GM21526 (cell line): ENCODE results near the gene CREB3L4.
"Not testable (repeated sequence)": the region's sequence is repeated elsewhere in the genome, so short reads cannot be mapped to it uniquely, and the experiment has no call there.

ENCODE experiments used
- ATAC-seq: cut with Tn5 transposase; IDR thresholded peaks from one replicate; pipeline ENCODE4 v1.9.1; 2021; ENCODE audit warnings: moderate library complexity; ENCODE audit not compliant: unreplicated experiment, low FRiP score

The CREB3L4 gene

DNA sequence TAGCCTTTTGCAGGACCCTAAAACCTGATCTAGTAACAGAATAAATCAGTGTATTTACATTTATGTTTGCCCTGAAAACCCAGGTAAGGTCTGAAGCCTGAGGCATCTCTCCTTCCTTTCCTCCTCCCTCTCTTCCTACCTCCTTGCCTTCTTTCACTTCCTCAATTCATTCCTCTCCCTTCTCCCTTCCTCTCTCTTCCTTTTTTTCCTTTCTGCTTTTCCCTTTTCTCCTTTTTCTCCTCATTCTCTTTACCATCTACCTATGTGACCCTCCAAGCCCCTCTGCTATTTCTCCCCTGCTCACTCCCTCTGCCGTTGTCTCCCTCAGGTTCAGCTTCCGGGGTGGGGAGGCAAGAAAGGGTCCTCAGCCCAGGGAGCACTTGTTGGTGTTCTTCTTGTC is 14.0 kb downstream of the CREB3L4 start:
- not testable (repeated sequence) for ATAC-seq

DNA sequence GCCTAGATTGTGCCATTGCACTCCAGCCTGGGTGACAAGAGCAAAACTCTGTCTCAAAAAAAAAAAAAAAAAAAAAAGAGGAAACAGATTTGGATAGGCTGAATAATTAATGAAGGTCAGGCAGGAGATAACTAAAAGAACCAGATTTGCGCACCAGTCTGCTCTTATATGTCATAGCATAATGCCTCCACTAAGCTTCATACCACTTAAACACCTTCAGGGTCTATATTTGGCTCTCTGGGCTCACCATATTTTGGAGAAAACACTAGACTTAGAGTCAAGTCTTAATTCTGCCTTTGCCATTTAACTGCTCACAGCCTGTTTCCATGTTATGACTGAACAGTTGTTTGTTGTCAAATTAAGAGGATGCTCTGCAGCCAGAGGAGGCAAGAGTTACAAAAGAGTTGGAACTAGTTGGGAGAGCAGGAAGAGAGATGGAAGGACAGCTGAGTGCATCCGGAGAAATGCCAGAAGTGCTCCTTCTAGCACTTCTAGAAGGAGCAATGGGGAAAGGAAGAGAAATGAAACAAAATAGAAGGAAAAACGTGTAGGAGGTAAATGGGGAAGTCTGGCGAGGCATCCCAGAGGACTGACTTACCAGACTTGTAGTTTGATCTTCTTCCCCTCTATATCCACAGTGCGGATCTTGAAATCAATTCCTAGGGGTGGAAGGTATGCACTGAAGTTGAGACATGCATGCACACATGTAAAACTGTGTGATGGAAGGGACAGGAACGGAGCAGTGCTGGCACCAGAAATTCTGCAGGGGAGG is 16.6 kb downstream of the CREB3L4 start:
- no peak for ATAC-seq

DNA sequence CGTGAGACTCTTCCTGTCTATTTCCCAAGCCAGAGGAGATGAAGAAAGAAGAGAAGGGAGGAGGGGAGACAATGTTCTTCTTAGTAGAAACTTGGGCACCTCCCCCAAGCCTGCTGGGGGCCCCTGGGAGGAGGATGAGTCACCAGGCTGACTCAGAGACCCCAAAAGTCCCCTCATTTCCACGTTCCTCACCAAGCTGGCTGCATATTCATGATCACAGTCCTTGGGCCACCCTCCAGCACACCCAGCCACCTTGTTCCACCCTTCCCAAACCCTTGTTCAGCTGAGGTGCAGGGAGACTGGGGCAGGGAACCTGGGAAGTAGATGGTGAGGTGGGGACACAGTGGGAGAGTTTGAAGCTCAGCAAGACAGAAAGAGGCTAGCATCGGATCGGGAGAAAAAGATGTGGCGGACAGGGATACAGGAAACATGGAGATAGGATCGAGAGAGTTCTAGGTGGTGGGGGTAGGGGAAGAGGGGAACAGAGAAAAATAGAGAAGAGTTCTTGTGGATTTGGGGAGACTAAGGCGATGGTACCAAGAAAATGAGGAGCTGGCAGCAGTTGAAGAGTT is 17.7 kb downstream of the CREB3L4 start:
- no peak for ATAC-seq

DNA sequence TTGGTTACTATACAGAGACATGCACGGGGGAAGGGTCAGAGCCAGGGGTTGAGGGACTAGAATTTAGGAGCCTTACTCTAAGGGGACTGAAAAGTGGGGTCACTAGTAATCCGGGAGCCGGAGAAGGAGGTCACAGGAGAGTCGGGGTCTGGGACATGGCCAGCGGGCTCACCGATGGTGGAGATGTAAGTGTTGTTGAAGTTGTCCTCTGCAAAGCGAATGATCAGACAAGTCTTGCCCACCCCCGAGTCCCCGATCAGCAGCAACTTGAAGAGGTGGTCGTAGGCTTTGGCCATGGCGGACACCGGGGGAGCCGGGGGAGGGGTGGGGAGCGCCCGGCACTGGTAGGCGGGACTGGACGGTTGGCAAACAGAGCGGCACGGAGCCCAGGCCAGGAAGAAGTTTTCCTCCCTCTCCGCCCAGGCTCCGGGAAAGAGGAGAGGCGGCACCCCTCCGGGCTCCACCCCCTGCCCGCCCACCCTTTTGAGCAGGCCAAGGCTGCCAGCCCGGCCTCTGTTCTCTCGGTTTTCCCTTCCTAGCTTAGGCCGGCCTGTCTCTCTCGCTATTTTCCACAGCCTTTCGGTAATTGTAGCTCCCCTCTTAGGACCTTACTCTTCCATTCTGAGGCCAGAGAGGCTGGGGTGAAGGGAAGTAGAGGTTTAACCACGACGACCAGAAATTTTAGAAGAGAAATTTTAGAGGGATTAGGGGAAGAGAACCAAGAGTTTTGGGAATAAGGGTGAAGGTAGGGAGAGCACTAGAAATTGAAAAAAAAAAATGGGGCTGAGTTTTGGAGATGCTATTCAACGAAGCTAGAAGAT is 18.4 kb downstream of the CREB3L4 start, which contains the start of gene RAB13:
TSS of gene RAB13 (minus strand) at position 399 of the 821 bp plus-strand sequence. CDS start at position 296, 103 bp downstream.
- ATAC-seq: no peak

DNA sequence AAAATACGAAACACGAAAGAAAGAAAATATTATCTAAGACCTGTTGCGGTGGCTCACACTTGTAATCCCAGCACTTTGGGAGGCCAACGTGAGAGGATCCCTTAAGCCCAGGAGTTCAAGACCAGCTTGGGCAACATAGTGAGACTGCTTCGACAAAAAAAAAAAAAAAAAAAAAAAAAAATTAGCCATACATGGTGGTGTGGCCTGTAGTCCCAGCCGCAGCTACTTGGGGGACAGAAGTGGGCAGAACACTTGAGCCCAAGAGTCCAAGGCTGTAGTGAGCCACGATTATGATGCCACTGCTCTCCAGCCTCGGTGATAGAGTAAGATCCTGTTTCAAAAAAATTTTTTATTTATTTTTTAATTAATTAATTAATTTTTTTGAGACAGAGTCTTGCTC is 19.9 kb downstream of the CREB3L4 start:
- ATAC-seq: no peak

DNA sequence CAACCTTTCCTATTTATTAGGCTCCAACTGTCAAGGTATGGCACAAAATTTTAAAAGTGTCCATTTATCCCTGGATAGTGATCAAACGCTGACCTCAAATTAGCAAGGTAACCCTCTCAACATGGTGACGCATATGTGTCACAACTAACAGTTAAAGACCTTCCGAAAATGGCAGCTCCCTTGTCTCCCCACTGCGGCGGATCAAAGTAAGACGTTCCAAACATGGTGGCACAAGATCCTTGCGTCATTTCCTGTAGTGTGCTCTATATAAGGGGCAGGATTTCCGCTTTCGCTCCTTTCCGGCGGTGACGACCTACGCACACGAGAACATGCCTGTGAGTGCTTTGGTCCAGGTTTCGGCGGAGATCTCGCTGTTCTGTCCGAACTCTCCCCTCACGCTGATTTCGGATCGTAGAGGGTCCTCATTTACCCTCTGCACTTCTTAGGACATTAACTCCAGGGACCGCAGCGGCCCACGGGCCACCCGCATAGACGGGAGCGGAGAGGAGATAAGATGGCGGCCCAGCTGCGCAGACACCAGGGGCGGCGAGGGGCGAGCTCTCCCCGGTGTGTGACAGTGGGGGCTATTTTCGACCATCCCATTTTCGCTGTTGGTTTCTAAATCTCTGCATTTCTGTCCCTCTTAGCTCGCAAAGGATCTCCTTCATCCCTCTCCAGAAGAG is 22.9 kb downstream of the CREB3L4 start, which contains the start of gene RPS27:
TSS of gene RPS27 (plus strand) at position 295 of the 683 bp plus-strand sequence. CDS start at position 330, 35 bp downstream.
- ATAC-seq: peak; percentile 62

DNA sequence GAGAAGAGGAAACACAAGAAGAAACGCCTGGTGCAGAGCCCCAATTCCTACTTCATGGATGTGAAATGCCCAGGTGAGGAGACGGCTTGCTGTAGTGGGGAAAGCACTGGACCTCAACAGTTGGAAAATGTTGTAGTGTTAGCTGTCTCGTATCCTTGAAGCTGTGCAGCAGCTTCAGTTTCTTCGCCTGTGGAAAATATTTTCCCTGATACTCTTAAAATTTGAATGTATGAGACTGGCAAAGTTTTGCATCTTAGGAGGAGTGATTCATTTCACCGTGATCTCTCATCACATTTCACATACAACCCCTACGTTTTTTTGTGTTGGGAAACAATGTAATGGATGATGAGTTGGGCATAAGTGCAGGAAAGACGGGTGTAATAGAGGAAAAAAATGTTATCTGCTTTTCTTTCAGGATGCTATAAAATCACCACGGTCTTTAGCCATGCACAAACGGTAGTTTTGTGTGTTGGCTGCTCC is 23.5 kb downstream of the CREB3L4 start:
- ATAC-seq: no peak

DNA sequence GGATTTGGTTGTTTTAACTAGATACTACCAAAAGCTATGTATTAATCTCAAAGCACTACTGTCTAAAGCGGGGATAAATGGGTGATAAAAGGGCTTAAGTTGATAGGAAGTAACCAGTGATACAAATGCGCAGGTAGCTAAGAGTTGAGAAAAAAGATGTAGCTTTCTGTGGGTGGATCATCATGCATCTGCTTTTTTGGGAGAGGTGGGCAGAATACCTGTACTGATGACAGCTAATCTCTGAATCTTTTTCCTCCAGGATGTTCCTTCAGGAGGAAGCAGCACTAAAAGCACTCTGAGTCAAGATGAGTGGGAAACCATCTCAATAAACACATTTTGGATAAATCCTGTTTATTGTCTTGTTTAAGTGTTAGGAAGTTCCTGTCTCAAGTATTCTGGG is 24.1 kb downstream of the CREB3L4 start:
- no peak for ATAC-seq

DNA sequence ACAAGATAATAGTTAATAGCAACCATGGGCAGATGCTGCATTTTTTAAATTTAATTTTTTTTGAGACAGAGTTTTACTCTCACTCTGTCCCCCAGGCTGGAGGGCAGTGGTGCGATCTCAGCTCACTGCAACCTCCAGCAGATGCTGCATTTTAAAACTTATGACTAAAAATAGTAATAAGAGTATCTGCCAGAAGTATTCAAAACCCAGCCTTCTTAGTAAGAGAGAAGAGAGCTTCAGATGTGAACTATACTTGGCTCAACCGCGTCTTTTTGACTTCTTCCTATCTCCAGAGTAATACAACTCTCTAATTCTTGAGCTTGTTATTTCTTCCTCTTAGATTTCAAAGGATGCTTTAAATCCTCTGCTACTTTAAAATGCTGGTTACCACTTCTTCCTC is 27.5 kb downstream of the CREB3L4 start:
- ATAC-seq: no peak

DNA sequence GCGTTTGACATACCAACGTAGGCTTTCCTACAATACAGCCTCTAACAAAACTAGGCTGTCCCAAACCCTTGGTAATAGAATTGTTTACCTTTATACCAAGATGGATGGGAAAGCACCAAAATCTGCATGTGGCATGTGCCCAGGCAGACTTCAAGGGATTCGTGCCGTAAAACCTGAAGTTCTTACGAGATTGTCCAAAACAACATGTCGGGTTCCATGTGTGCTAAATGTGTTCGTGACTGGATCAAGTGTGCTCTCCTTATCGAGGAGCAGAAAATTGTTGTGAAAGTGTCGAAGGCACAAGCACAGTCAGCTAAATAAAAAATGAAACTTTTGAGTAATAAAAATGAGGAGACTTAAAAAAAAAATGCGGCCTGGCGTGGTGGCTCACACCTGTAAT is 27.9 kb downstream of the CREB3L4 start:
- ATAC-seq: no peak

DNA sequence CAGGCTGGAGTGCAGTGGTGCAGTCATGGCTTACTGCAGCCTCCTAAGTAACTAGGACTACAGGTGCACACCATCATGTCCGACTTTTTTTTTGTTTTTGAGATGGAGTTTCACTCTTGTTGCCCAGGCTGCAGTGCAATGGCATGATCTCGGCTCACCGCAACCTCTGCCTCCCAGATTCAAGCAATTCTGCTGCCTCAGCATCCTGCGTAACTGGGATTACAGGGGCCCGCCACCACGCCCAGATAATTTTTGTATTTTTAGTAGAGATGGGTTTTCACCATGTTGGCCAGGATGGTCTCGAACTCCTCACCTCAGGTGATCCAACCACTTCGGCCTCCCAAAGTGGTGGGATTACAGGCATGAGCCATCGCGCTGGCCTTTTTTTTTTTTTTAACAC is 29.2 kb downstream of the CREB3L4 start:
- ATAC-seq: not testable (repeated sequence)

DNA sequence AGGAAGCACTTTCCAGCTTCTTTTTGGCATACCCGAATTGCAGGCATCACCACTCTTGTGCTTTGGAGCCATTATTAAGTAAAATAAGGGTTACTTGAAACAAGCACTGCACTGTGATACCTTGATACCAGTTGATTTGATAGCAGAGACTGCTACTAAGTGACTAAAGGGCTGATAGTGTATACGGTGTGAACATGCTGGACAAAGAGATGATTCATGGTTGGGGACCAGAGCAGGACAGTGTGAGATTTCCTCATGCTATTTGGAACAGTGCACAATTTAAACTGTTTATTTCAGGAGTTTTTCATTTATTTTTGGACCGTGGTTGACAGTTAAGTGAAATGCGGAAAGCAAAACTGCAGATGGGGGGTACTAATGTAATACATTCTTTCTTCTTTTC is 32.7 kb downstream of the CREB3L4 start:
- ATAC-seq: no peak

DNA sequence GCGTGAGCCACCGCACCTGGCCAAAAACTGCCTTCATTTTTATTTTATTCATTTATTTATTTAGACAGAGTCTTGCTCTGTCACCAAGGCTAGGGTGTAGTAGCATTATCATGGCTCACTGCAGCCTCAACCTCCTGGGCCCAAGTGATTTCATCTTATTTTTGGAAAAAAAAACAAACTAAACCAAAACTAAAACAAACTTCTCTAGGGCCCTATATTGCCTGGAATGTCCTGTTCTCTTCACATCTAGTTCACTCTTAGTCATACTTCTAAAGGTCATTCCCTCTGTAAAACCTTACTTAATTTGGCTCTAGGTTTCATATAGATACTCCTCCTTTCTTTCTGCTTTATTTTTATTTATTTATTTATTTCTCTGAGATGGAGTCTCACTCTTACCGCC is 38.4 kb downstream of the CREB3L4 start:
- no peak for ATAC-seq

DNA sequence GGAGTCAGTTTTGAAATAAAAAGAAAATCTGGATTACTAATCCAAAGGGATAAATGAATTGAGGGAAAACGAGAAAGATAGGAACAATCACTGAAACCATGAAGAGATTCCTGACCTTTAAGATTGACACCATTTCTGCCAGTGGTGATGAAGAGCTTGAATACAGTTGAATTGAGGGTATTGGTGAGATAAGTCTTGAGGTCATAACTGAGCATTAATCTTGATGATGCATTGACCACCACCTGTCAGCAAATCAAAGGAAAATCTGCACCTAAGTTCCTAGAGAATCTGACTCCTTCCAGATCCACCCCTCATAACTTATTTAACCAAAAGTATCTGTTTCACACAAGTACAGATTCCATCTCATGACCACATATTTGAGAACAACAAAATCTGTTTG is 44.4 kb downstream of the CREB3L4 start:
- ATAC-seq: no peak

DNA sequence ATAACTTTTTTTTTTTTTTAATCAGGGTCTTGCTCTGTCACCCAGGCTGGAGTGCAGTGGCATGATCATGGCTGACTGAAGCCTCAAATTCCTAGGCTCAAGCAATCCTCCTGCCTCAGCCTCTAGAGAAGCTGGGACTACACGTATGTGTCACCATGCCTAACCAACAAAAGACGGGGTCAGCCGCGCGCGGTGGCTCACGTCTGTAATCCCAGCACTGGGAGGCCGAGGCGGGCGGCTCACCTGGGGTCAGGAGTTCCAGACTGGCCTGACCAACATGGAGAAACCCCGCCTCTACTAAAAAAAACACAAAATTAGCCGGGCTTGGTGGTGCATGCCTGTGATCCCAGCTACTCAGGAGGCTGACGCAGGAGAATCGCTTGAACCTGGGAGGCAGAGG is 44.8 kb downstream of the CREB3L4 start:
- not testable (repeated sequence) for ATAC-seq

DNA sequence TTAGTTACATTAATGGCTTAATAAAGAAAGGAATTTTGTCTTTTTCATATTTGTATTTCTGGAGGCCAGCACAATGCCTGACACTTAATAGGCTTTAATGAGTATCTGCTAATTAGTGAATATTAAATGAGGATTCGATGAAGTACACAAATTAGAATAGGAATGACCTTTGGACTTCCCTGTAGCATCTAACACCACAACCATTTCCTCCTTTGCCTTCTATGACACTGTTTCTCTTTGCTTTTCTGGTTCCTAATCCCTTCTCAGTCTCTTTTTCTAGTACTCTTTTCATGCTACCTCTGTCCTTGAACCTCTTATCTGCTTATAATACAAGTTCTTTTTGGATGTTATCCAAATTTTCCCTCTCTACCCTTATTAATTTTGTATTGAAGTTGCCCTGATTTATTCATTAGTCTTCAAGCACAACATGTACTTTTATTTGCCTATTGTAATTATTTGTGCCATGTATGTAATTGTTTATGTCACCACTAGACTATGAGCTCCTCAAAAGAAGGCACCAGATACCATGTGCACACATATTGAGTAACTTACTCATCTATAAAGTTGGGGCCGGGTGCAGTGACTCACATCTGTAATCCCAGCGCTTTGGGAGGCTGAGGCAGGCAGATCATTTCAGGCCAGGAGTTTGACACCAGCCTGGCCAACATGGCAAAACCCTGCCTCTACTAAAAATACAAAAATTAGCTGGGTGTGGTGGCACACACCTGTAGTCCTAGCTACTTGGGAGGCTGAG is 46.6 kb downstream of the CREB3L4 start:
- no peak for ATAC-seq

DNA sequence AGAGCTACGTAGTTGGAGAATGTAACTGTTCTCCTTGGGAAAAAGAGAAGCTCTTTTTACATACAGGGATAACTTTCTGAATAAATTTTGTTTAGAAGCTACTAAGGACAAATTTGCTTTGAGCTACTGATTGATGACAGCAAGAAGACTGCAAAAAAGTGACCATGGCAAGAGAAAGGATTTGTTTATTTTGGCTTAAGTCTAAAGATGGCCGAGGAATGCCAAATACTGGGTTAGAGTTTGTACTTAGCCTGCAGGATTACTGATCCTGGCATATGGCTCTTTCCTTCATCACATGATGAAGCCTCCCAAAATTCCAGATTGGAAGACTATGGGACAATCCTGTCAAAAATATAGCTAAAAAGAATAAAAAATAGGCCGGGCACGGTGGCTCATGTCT is 51.6 kb downstream of the CREB3L4 start:
- no peak for ATAC-seq

DNA sequence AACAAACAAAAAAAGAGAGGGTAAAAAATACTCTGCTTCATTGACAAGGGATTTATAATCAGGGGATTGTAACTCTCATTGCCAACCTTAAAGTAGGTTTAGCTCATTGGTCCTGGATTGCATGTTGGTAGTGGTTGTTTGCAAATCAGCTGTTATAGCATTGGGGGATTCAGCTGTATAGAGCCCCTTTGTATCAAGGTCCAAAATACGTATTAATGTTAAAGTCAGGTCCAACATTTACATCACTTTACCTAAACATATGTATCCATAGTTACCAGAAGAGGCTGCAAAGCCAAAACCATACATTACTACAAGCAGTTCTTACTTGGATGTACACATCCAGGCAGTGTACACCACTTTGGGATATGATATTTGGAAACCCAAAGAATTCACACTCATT is 52.2 kb downstream of the CREB3L4 start:
- ATAC-seq: no peak
